GM18520 (cell line): Measurements from ENCODE around the gene TUBD1.
"Not testable (repeated sequence)": the region's sequence is repeated elsewhere in the genome, so short reads cannot be mapped to it uniquely, and the experiment has no call there.

Experiments
- ATAC-seq: cut with Tn5 transposase; IDR thresholded peaks from one replicate; pipeline ENCODE4 v1.9.1; 2021; ENCODE audit not compliant: unreplicated experiment

TUBD1 gene

DNA sequence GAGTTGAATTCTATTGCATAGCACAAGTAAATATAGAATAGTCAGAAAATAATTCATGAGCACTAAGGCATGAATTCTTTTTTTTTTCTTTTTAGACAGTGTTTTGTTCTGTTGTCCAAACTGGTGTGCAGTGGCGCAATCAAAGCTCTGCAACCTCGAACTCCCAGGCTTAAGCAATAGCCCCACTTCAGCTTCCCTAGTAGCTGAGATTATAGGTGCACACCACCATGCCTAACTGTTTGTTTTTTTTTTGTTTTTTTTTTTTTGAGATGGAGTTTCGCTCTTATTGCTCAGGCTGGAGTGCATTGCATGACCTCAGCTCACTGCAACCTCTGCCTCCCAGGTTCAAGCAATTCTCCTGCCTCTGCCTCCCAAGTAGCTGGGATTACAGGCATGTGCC is 16.6 kb downstream of the TUBD1 start:
- no peak for ATAC-seq

DNA sequence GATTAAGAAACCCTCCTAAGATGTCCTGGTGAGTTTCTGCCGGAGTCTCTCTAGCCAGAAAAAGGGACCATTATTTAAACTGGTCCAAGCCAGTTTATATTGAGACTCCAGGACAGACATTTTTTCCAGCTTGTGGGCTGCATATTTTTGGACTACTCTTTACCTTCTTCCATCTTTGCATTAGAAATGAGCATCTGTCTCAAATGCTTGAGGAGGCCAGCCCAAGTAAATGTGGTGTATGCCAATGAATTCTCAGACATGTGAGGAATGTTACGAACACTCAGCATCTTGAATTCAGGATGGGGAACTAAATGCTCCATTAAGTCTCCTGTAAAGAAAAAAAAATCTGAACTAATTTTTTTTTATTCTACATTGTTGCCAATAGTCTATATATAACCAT is 18.4 kb downstream of the TUBD1 start:
- ATAC-seq, result no peak

DNA sequence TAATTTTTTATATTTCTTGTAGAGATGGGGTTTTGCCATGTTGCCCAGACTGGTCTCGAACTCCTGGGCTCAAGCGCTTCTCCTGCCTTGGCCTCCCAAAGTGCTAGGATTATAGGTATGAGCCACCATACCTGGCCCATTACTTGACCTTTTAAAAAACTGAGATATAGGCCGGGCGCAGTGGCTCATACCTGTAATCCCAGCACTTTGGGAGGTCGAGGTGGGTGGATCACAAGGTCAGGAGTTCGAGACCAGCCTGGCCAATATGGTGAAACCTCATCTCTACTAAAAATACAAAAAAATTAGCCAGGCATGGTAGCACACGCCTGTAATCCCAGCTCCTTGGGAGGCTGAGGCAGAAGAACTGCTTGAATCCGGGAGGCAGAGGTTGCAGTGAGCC is 19.3 kb downstream of the TUBD1 start:
- ATAC-seq, result not testable (repeated sequence)

DNA sequence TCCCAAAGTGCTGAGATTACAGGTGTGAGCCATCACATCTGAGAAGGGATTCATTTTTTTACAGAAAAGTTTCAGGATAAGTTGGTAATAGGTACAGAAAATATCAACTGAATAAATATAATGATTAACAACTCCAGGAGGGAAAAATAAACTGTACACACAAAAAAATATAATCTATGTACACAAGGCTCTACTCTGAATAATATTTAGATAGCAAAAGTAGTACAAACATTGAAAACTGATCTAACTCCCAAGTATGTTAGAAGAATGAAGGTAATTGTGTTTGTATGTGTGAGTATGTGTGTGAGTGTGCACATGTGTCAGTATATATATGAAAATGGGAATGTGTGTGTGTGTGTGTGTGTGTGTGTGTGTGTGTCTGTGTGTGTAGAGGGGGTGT is 20.4 kb downstream of the TUBD1 start:
- ATAC-seq, result no peak

DNA sequence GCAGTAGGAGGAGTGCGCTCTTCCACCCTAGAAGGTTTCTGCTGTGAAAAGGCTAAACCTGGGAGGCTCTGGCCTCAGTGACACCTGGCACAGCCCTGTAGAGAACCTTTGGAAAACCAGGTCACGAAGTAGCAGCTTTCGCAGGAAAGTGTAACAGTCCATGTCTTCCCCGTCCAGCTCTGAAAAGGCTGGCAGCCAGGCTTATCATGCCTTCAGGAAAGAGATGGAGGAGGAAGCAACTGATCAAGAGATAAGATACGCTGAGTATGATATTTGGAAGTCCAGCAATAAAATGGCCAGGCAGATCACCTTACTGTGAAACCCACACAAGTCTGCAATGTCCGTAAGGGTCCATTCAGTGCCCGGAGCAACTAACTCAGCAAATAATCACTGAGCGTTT is 22.3 kb downstream of the TUBD1 start:
- ATAC-seq, result no peak

DNA sequence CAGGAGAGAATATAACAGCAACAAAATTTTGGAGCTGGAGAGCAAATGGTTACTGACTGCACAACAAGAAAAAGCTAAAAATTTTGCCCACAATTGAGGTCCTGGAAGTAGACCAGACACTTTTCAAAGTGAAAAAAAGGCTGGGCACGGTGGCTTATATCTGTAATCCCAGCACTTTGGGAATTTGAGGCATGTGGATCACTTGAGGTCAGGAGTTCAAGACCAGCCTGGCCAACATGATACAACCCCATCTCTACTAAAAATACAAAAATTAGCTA is 22.9 kb downstream of the TUBD1 start:
- no peak for ATAC-seq

DNA sequence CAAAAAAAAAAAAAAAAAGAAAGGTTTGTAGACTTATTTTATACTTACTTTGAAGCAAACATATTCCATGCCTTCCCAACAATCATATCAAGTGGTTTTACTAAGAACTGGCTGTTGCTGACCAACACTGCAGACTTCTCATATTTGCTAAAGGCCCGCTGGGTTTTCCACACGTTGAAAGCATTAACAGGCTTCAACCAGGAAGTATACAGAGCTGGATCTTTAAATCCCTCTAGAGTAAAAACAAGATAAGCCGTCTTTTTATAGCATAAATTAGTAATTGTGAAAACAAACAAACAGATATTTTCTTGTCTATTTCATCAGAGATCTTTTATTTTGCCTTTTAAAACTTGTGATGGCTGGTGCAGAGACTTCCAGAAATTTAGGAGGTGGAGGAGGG is 29.1 kb downstream of the TUBD1 start:
- no peak for ATAC-seq

DNA sequence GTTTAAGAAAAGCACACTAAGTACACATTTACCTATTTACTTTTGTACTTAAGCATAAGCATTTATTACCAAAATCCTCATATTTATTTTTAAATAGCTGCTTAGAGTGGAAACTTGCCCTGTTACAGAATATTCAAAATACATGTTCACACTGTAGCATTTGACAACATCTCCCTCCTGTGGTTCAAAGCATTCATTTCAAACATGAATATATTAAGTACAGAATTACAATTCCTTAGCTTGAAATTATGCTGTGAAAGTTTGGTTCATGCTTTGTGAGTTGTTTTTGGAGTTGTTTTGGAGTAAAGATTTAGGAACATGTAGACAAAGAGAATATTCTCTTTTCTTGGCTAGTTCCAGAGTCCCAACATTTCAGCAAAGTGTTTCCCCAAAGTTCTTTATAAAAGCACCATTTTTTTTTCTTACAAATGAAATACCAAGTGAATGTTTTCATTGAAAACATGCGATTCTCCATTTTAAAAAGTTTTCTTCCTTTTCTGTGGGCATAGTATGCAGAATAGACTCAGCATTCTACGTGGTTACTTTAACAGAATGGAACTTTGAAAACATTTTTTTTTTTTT is 33.2 kb downstream of the TUBD1 start:
- no peak for ATAC-seq

DNA sequence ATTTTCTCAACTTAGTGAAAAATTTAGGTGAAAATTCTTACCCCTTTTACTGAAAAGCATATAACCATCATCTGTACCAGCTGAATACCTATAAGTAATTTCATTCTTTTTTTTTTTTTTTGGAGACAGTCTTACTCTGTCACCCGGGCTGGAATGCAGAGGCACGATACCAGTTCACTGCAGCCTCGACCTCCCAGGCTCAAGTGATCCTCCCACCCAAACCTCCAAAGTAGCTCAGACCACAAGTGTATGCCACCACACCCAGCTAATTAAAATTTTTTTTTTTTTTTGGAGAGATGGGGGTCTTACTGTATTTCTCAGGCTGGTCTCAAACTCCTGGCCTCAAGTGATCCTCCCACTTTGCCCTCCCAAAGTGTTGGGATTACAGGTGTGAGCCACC is 33.8 kb downstream of the TUBD1 start:
- no peak for ATAC-seq

DNA sequence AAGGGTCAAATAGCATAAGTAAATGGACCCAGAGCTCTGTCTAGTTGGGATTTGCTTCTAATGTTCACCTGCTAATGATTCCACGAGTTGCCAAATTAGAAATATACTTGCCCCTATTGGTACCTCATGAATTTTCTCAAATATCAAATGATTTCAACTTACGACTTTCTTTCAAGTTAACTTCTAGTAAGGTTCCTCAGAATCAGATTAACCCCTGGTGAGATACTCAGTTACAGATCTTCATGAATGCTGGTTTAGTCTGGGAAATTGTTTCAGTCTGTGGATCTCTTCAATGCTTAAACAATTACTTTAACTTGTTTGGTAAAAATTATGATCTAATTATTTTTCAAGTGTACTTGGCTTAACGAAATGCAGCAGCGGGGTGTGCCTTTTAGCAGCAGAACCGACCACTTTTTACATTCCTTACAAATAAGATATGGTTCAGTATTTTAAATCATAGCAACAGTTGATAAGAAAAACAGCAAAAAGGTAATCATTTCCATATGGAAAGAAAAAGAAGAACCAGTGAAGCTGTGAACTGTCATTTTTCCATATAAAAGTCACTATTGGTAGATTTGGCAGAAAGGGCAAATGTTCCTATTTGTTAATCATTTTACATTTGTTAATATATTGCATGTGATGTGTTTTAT is 34.5 kb downstream of the TUBD1 start:
- ATAC-seq, result no peak

DNA sequence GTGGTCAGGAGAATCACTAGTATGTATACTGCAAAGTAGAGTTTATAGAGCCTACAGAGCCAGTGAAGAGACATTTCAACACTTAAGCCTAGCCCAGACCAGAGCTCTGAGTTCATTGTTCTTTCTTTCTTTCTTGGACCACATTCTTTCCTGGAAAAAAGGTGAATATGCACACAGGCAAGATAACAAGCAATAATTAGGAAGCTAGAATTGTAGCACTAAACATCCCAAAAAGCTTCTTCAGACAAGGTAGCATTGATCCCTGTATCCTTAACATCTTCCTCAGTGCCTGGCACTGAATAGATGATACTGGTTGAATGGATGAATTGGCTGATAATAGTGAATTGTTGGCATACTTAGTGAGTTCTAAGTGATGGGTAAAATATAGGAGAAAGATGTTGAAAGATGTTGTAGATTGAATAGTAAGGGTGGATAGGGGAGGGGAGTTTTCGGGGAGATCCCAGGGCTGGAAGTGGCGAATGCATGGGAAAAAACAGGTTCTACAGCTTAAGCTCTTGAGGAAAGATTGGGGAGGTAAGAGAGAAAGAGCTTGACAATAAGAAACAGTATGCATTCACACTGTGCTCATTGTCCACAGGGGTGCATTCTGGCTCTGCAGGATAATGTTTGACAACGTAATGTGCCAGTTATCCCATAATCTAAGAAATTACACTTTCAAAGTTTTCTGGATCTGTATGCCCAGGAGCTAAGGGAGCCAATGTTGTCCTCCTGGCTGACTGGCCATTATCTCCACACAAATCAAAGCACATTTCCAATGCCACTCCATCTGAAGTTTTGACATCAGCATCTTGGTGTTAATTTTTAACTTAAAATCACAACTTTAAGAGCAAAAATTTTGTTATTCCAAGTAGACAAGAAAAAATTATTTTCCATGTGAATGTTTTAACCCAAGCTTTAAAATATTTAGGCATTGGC is 35.6 kb downstream of the TUBD1 start:
- no peak for ATAC-seq

DNA sequence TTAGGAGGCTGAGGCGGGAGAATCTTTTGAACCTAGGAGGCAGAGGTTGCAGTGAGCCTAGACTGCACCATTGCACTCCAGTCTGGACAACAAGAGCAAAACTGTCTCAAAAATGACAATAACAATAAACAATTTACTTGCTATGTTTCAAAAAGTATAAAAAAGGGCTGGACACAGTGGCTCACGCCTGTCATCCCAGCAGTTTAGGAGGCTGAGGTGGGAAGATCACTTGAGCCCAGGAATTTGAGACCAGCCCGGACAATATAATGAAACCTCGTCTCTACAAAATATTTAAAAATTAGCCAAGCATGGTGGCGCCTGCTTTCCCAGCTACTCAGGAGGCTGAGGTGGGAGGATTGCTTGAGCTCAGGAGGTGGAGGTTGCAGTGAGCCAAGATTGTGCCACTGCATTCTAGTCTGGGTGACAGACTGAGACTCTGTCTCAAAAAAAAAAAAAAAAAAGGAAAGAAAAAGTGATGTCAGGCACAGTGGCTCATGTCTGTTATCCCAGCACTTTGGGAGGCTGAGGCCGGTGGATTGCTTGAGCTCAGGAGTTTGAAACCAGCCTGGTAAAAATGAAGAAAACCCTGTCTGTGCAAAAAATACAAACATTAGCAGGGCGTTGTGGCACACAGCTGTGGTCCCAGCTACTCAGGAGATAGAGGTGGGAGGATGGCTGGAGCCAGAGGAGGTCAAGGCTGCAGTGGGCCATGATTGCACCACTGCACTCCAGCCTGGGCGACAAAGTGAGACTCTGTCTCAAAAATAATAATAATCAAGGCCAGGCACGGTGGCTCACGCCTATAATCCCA is 38.6 kb downstream of the TUBD1 start:
- ATAC-seq, result not testable (repeated sequence)

DNA sequence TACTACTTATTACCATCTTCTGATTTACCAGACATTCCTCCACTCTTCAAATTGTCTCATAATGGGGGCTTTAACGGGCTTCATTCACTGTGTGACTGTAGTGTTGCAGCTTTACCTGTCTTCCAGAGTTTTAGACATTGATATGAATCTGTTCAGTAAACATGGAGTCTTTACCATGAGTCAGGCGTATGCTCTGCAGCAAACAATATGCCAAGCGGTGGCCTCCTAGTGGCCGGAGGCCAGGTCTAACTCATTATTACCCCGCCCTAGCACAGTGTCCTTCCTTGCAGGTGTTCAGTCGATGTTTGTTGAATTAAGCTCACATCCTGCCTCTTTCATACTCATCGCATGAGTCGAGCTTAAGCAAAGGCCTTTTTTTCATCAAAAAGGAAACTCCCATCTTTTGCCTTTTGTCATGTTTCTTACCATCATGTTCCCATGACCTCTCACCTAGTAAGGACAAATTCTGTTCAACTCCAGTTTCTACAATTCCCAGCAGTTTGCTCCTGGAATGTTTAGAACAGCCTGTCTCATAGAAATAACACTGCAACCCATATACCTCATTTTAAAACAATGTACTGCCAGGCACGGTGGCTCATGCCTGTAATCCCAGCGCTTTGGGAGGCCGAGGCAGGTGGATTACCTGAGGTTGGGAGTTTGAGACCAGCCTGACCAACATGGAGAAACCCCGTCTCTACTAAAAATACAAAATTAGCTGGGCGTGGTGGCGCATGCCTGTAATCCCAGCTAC is 39.4 kb downstream of the TUBD1 start:
- no peak for ATAC-seq

DNA sequence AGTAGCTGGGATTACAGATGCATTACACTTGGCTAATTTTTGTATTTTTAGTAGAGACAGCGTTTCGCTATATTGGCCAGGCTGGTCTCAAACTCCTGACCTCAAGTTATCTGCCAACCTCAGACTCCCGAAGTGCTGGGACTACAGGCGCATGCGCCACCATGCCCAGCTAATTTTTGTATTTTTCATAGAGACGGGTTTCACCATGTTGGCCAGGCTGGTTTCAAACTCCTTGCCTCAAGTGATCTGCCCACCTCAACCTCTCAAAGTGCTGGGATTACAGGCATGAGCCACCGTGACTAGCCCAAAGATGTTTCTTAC is 39.9 kb downstream of the TUBD1 start:
- ATAC-seq, result not testable (repeated sequence)

DNA sequence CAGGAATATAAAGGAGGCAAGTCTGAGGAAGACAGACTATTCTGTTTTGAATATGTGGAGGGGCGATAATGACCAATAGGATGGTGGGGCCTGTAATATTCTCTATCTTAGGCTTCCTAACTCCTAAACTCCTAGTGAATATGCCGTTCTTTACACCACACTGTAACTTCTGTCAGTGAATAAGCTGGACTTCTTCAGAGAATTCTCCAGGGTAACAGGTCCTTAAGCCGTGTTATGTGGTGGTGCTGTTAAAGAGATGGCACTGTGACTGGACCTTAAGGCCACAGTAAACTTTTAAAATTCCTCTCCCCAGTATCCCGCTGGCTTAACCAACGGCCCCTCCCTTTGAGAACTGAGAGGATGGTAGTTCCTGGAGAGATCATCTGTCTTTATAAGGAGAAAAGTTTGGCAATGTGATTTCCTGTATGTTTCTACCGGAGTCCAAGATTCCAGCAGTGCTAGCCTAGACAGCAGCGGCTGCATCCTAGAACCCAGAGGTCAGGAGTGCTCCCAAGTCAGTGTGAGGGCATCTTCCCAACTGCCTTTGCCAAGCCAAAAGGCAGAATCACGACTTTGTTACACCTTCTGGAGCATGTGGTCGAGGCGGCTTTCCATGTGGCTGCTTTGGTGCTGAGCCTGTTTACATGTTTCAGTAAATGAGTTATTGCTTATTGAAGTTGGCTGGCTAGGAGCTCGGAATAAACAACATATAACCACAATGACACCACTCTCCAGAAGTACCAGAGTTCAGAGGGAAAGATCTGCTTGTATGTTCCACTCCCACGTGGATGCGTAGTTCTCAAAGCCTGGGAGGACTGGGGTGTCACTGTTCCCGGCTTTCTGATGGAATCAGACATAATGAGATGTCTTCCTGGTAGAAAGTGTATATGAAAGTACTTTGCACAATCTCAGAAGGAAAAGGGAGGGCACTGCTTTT is 41.0 kb downstream of the TUBD1 start:
- ATAC-seq, result no peak

DNA sequence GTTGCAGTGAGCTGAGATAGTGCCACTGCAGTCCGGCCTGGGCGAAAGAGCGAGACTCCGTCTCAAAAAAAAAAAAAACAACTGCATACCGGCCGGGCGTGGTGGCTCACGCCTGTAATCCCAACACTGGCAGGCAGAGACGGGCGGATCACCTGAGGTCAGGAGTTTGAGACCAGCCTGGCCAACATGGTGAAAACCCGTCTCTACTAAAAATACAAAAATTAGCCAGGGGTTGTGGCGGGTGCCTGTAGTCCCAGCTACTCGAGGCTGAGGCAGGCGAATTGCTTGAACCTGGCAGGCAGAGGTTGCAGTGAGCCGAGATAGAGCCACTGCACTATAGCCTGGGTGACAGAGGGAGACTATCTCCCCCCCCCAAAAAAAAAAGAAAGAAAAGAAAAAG is 42.4 kb downstream of the TUBD1 start:
- not testable (repeated sequence) for ATAC-seq

DNA sequence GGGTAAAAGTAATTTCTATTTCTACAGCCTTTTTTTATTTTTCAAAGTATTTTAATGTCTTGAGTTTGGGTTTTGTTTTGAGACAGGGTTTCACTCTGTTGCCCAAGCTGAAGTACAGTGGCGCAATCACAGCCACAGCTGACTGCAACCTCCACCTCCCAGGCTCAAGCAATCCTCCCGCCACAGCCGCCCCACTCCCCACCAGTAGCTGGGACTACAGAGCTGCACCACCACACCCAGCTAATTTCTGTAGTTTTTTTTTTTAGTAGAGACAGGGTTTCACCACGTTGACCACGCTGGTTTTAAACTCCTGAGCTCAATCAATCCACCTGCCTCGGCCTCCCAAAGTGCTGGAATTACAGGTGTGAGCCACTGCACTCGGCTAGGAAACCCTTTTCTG is 44.0 kb downstream of the TUBD1 start:
- no peak for ATAC-seq

DNA sequence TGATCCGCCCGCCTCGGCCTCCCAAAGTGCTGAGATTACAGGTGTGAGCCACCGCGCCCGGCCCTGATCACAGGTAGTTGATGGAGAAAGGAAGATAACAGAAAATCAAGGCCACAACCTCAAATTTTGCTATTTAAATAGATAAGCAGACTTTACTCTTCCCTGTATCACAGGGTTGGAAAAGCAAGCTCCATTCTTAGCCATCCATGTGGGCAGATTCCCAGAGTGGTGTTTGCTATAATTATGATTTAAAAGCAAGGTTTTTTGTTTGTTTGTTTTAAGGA is 44.4 kb downstream of the TUBD1 start:
- ATAC-seq, result no peak

DNA sequence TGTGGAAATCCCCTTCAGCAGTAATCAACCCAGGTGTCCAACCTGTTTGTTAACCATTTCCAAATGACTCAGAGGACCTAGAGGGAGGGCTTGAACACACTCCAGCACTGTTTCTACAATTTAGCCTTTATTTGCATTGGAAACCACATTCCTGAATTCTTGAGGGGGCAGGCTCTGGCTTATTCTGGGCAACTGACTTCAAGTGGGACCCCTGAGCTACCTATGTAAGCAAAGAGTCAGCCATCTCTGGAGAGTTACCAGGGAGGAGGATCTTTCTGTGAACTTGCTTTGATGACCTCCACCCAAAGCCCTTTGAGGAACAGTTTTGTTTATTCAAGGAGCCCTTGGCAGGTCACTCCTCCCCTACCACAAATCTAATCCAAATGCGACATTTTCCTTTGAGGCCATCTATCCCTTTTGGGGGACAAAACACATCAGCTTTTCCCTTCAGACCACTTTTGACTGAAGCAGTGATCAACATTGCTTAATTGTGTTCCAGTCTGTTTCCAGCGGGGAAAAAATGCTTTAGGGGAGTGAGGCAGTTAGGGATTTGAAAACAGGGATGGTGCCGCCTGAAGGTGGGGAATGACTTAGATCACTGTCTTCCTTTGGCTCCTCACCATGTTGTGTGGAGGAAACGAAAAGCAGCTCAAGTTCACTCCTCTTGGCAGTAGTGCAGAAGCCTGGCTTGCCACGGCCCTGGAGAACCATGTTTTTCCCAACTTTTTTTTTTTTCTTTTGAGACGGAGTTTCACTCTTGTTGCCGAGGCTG is 46.2 kb downstream of the TUBD1 start:
- no peak for ATAC-seq
